ENCODE results near the gene GM2A.

DNA sequence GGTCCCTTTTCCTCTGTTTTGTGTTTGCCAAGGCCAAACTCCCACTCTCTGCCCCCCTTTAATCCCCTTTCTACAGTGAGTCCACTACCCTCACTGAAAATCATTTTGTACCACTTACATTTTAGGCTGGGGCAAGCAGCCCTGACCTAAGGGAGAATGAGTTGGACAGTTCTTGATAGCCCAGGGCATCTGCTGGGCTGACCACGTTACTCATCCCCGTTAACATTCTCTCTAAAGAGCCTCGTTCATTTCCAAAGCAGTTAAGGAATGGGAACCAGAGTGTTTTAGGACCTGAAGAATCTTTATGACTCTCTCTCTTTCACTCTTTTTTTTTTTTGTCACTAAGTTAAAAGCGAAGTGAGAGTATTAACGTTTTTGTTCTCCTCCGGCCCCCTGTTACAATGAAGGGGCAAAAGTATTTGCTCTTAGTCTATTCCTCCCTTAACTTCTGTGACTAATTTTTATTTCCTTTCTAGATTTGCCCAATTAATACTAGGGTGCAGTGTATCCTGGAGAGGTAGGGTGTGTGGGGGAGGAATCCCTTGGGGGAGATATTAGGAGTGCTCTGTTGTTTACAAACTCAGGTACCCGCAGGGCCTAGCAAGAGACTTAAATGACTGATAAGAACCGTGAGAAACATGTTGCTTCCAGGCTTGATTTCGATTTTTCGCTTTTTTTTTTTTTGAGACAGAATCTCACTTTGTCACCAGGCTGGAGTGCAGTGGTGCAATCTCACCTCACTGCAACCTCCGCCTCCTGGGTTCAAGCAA is 14.7 kb downstream of the GM2A start:
- TF ChIP-seq, protein P1, sequence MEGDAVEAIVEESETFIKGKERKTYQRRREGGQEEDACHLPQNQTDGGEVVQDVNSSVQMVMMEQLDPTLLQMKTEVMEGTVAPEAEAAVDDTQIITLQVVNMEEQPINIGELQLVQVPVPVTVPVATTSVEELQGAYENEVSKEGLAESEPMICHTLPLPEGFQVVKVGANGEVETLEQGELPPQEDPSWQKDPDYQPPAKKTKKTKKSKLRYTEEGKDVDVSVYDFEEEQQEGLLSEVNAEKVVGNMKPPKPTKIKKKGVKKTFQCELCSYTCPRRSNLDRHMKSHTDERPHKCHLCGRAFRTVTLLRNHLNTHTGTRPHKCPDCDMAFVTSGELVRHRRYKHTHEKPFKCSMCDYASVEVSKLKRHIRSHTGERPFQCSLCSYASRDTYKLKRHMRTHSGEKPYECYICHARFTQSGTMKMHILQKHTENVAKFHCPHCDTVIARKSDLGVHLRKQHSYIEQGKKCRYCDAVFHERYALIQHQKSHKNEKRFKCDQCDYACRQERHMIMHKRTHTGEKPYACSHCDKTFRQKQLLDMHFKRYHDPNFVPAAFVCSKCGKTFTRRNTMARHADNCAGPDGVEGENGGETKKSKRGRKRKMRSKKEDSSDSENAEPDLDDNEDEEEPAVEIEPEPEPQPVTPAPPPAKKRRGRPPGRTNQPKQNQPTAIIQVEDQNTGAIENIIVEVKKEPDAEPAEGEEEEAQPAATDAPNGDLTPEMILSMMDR (IDR thresholded peaks at IDR 0.05; ENCODE audit: poor library complexity) = no peak
- TF ChIP-seq EZH2phosphoT487 (IDR thresholded peaks at IDR 0.05; ENCODE audit: low read depth, severe bottlenecking, unreplicated experiment) = no peak
- TF ChIP-seq EZH2 (IDR thresholded peaks at IDR 0.05; ENCODE audit: borderline replicate concordance) = no peak
